ENCODE measurements around the gene ATP6AP1. TPM values are rescaled to one million over a fixed set of nuclear protein-coding genes. Genes with fewer than 3 reads are reported as not detected.

The ATP6AP1 gene
- 59.2 and 61.9 TPM in 2 replicates for total RNA-seq

- H3K4me1 ChIP-seq (ENCODE audit: insufficient read depth, low read length), result peaks cover 7% of the 10 kb centered on the region
- H3K27ac ChIP-seq (ENCODE audit: low read depth, low read length), result no peak within 1 kb of the TSS
These were observed at the start of gene ATP6AP1 for GRCh38 chrX:154428176-154429171. ATP6AP1 (plus strand) TSS chrX:154428677; CDS start chrX:154428693, 16 bp downstream.

GRCh38 chrX:154378799-154379568, 49.5 kb upstream of the ATP6AP1 start, which contains the start of gene EMD:
EMD (plus strand) TSS chrX:154379295; CDS start chrX:154379485, 190 bp downstream.
- no peak within 1 kb of the TSS for H2AFZ ChIP-seq (ENCODE audit: low read length)

More at GRCh38 chrX:154428176-154429171, at the start of gene ATP6AP1:
- H3K79me2 ChIP-seq (ENCODE audit: insufficient read depth, low read length), result peaks cover 29% of the 10 kb centered on the region
- H3K9me3 ChIP-seq (ENCODE audit: low read depth, low read length), result no peaks in the 10 kb centered on the region
- DNase-seq (ENCODE audit: insufficient read length, low spot score, missing footprints), result peak; percentile 99
- H4K20me1 ChIP-seq (ENCODE audit: insufficient read depth, low read length), result peaks cover 10% of the 10 kb centered on the region
- H3K4me3 ChIP-seq (ENCODE audit: insufficient read depth, low read length), result peak within 1 kb of the TSS; percentile 79
- H3K27me3 ChIP-seq (ENCODE audit: insufficient read depth, low read length), result no peaks in the 10 kb centered on the region
- H2AFZ ChIP-seq (ENCODE audit: low read length), result peak within 1 kb of the TSS; percentile 29
- TF ChIP-seq, protein P1, sequence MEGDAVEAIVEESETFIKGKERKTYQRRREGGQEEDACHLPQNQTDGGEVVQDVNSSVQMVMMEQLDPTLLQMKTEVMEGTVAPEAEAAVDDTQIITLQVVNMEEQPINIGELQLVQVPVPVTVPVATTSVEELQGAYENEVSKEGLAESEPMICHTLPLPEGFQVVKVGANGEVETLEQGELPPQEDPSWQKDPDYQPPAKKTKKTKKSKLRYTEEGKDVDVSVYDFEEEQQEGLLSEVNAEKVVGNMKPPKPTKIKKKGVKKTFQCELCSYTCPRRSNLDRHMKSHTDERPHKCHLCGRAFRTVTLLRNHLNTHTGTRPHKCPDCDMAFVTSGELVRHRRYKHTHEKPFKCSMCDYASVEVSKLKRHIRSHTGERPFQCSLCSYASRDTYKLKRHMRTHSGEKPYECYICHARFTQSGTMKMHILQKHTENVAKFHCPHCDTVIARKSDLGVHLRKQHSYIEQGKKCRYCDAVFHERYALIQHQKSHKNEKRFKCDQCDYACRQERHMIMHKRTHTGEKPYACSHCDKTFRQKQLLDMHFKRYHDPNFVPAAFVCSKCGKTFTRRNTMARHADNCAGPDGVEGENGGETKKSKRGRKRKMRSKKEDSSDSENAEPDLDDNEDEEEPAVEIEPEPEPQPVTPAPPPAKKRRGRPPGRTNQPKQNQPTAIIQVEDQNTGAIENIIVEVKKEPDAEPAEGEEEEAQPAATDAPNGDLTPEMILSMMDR (IDR thresholded peaks at IDR 0.05; ENCODE audit: extremely low read depth, low read depth, low read length), result no peak
- peak within 1 kb of the TSS; percentile 89 for H3K4me2 ChIP-seq (ENCODE audit: insufficient read depth, low read length)
- peaks cover 4% of the 10 kb centered on the region for H3K36me3 ChIP-seq (ENCODE audit: insufficient read depth, low read length)

GRCh38 chrX:154379569-154379951, 48.9 kb upstream of the ATP6AP1 start:
- Histone ChIP-seq H3K27ac (ENCODE audit: low read depth, low read length) (peak overlapping the region; percentile 90), H2AFZ (ENCODE audit: low read length) (no peak overlapping the region), H3K4me3 (ENCODE audit: insufficient read depth, low read length) (peak overlapping the region; percentile 82), H3K36me3 (ENCODE audit: insufficient read depth, low read length) (peaks cover 12% of the 10 kb centered on the region), H3K9me3 (ENCODE audit: low read depth, low read length) (no peaks in the 10 kb centered on the region), H4K20me1 (ENCODE audit: insufficient read depth, low read length) (peaks cover 2% of the 10 kb centered on the region), H3K4me1 (ENCODE audit: insufficient read depth, low read length) (peaks cover 9% of the 10 kb centered on the region), H3K4me2 (ENCODE audit: insufficient read depth, low read length) (peak overlapping the region; percentile 85), H3K27me3 (ENCODE audit: insufficient read depth, low read length) (no peaks in the 10 kb centered on the region), H3K79me2 (ENCODE audit: insufficient read depth, low read length) (peaks cover 21% of the 10 kb centered on the region)
- TF ChIP-seq, protein P1 (IDR thresholded peaks at IDR 0.05; ENCODE audit: extremely low read depth, low read depth, low read length), result no peak
- no peak for DNase-seq (ENCODE audit: insufficient read length, low spot score, missing footprints)

More at GRCh38 chrX:154378799-154379568, 49.5 kb upstream of the ATP6AP1 start, which contains the start of gene EMD:
- H3K4me2 ChIP-seq (ENCODE audit: insufficient read depth, low read length), result peak within 1 kb of the TSS; percentile 85
- peak within 1 kb of the TSS; percentile 82 for H3K4me3 ChIP-seq (ENCODE audit: insufficient read depth, low read length)
- TF ChIP-seq, protein P1 (IDR thresholded peaks at IDR 0.05; ENCODE audit: extremely low read depth, low read depth, low read length), result no peak
- peaks cover 2% of the 10 kb centered on the region for H4K20me1 ChIP-seq (ENCODE audit: insufficient read depth, low read length)
- peak; percentile 98 for DNase-seq (ENCODE audit: insufficient read length, low spot score, missing footprints)
- H3K9me3 ChIP-seq (ENCODE audit: low read depth, low read length), result no peaks in the 10 kb centered on the region
- H3K79me2 ChIP-seq (ENCODE audit: insufficient read depth, low read length), result peaks cover 21% of the 10 kb centered on the region
- H3K4me1 ChIP-seq (ENCODE audit: insufficient read depth, low read length), result peaks cover 9% of the 10 kb centered on the region
- no peaks in the 10 kb centered on the region for H3K27me3 ChIP-seq (ENCODE audit: insufficient read depth, low read length)
- peak within 1 kb of the TSS; percentile 90 for H3K27ac ChIP-seq (ENCODE audit: low read depth, low read length)
- peaks cover 12% of the 10 kb centered on the region for H3K36me3 ChIP-seq (ENCODE audit: insufficient read depth, low read length)
